Adrenal gland (tissue), 5 donors: Measurements from ENCODE around the gene OTUD3.

Experiments
- CTCF ChIP-seq, 6 experiments: fragments of 450-650 bp in 4 of 6; fragments of 200-600 bp in 2 of 6; sonication (generic) in 1 of 6; IDR thresholded peaks; 1 replicate in 5 of 6; 2 replicates in 1 of 6; pipeline versions ENCODE4 v1.5.1 to v1.8.0; 2016 to 2021; ENCODE audit warnings: antibody characterized with exemption in 6 of 6, mild to moderate bottlenecking in 2 of 6, moderate library complexity in 1 of 6
- POLR2A ChIP-seq, 2 donors: fragments of 450-650 bp; IDR thresholded peaks; one replicate each; pipeline ENCODE4 v1.6.1; 2017; ENCODE audit warnings: antibody characterized with exemption in 2 of 2, mild to moderate bottlenecking in 2 of 2, moderate library complexity in 1 of 2
- donor health status: DM: no; HTN: no; CAD: no.

GRCh38 chr1:19938472-19938871 is 56.3 kb downstream of the OTUD3 start:
- TF ChIP-seq CTCF (IDR thresholded peaks at IDR 0.05) (no peak), POLR2A (IDR thresholded peaks at IDR 0.05) (no peak)
